ENCODE measurements around the gene POLR3B.
"Not testable (repeated sequence)": the region's sequence is repeated elsewhere in the genome, so short reads cannot be mapped to it uniquely, and the experiment has no call there.

Gene POLR3B

GRCh38 chr12:106417926-106418910 is 60.7 kb downstream of the POLR3B start:
- DNase-seq: no peak

GRCh38 chr12:106418970-106419369 is 61.4 kb downstream of the POLR3B start:
- no peak for DNase-seq

DNA sequence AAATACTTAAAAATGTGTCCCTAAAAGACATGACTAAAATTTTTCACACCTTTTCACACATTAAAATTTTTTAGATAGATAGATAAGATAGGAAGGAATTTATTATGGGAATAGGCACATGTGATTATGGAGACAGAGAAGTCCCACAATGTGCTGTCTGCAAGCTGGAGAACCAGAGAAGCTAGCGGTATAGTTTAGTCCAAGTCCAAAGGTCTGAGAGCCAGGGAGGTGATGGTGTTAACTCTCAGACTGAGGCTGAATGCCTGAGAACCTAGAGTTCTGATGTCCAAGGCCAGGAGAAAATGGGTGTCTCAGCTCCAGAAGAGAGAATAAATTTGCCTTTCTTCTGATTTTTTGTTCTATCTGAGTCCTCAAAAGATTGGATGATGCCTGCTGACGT is 65.7 kb downstream of the POLR3B start:
- DNase-seq: no peak

DNA sequence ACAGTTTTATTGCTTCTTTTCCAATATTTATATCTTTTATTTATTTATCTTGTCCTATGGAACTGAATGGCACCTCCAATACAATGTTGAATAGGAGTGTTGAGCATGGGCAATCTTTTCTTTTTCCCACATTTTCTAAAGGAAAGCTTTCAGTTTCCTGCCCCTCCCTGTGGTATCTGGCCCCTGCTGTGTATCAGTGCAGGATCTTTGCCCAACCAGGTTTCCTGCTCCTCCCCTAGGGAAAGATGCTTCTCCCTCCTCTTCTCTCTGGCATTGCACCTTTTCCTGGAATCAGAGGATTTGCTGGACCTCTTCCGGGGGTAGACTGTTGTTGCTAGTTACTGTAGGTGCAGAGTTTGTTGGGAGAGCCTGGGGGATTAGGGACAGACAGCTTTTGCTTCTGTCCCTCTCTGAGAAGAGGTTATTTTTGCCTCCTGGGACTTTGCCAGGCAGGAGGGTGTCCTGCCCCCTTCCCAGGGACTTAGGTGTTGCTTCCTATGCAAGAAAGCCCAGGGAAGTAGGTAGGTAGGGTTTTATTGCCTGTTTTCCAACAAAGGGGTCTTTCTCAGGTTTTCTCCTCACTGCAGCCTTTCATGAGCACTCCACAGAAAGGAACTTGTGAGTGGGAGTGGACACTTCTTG is 67.6 kb downstream of the POLR3B start:
- DNase-seq: no peak

DNA sequence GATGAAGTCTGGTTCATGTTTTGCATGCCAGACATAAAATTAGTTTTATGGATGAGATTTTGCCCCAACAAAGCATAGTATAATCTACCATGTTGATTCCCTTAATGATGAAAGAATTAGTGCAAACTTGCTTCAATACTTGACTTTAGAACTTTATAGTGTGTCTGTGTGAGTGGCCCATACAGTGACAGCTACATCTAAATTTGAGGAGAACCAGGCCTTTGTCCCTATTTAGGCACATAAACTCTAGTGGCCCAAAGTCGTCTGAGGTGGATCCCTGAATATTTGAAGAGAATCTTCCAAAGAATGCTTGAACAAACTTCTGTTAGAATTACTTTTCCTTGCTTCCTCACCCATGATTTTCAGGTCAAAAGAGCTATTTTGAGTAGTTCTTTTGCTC is 70.4 kb downstream of the POLR3B start:
- DNase-seq: no peak

DNA sequence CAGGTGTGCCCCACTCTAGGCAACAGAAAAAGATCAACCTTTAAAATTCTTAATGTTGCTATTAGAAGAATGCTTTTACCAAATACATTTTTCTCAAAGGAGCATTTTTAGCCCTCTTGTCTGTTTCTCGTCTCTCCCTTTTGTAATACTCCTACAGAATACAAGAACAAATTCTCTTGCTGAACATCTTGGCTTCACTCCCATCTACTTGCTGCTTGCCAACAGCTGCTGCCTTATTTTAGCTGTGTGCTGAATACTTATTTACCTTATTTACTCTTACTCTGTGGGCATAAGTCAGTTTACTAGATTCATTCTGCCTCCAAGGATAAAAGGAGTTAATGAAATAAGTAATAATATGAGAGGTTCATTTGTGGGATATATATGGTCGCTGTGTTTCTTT is 70.8 kb downstream of the POLR3B start:
- DNase-seq: no peak

- DNase-seq: no peak
These were observed 71.5 kb downstream of the POLR3B start for GRCh38 chr12:106429043-106429552.

- no peak for DNase-seq
These were observed 72.1 kb downstream of the POLR3B start for GRCh38 chr12:106429636-106430035.

DNA sequence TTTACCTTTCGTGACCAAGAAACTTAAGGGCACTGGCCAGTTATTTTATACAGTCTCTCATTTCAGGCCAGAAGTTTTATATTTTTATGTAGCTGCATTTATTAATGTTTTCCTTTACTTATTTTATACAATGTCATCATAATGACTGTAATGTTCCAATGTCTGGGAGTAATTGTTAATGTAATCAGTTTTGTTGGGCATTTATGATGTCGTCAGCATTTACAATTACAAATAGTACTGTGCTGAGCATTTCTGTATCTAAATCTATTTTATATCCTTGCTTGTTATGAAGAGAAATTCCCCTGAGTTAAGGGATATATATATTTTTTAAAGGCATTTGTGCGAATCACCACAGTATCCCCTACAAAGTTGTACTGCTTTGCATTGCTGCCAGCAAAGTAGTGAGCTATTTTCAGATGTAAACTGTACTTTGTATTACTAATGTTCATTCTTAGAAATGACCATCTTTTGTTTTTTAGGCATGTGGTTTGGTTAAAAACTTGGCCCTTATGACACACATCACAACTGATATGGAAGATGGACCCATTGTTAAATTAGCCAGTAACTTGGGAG is 74.4 kb downstream of the POLR3B start:
- no peak for DNase-seq

GRCh38 chr12:106433055-106433454 is 75.5 kb downstream of the POLR3B start:
- DNase-seq: no peak

DNA sequence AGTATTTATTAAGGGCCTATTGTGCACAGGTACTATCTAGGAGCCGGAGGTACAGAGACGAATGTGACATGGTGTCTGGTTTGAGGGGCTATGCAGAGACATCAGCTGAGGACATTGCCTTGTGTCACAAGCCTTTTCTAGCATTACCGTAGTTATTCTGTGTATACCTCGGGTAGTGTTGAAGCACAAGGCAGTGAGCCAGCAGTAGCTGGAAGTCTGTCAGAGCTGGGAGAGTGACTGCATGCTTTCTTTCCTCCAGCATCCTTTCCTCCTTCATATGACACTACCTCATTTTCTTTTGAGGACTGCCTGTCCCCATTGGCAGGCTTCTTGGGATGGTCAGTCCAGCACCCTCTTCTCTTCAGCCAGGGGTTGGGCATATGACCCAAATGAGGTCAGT is 77.0 kb downstream of the POLR3B start:
- no peak for DNase-seq

DNA sequence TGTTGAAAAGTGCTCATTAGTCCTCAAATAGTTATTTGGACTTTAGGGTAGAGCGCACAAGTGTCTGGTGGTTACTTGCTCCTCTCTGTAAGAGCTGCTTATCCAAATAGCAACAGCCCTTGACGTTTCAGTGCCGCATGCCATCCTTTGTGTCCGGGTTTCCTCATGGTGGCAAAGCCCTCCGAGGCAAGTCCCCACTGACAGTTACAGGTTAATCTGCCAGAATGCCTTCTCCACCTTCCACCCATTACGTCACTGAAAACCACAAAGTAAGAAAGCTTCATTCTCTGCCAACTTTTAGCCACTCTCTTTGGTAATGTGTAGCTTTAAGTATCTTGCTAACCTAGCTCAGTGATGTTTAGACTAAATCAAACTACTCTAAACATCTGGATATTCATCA is 78.6 kb downstream of the POLR3B start:
- no peak for DNase-seq

- no peak for DNase-seq
These were observed 85.0 kb downstream of the POLR3B start for GRCh38 chr12:106442575-106442974.

- no peak for DNase-seq
These were observed 87.5 kb downstream of the POLR3B start for GRCh38 chr12:106445053-106445452.

- no peak for DNase-seq
These were observed 88.4 kb downstream of the POLR3B start for GRCh38 chr12:106445959-106446358.

- DNase-seq: no peak
These were observed 89.0 kb downstream of the POLR3B start for GRCh38 chr12:106446419-106447092.

DNA sequence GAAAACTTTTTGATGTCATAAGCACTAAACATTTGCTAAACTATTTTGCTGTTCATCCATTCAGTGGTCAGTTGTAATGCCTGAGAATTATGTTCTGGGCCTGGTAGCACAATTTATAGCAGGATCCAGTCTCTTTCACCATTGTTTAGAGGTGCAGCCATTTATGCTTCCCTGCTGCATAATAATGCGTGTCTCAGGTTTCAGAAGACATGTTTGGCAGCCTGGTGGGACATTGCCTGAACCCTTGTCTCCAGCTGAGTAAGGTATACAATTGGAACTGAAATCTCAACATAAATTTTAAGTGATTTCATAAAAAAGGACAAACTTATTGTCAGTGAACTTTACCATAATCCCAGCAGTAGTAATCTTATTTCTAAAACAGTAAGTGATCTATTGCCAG is 94.8 kb downstream of the POLR3B start:
- no peak for DNase-seq

DNA sequence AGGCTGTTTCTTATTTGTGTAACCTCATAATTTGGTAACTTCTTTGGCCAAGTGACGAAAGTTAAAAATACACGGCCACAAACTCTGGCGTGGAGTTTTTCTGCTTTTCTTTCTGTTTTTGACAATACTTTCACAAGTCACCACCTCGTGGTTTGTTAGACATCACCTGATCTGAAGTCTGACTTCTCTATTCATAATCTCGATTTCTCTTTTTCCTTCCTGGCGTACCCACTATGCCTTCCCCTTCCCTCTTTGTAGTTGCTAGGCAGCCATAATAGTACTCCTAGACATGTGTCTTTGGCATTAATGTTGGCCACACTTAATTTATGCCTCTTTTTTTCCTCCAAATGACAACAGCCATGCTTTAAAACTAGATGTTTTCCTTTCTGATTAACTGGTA is 97.6 kb downstream of the POLR3B start:
- DNase-seq: no peak

DNA sequence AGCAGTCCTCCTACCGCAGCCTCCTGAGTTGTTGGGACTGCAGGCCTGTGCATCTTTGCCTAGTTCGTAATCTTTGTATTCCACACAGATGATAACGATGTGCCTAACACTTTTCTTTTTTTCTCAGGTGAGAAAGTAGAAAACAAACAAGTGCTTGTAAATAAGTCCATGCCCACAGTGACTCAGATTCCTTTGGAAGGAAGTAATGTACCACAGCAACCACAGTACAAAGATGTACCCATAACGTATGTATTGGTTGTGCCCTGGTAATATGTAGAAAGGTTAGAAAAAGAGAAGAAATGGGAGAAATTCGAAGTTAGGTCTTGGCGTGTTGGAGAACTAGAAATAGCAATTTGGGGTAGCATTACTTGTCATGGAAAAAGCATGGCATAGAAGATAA is 101.6 kb downstream of the POLR3B start:
- DNase-seq: no peak

- no peak for DNase-seq
These were observed 102.0 kb downstream of the POLR3B start for GRCh38 chr12:106459534-106459933.

DNA sequence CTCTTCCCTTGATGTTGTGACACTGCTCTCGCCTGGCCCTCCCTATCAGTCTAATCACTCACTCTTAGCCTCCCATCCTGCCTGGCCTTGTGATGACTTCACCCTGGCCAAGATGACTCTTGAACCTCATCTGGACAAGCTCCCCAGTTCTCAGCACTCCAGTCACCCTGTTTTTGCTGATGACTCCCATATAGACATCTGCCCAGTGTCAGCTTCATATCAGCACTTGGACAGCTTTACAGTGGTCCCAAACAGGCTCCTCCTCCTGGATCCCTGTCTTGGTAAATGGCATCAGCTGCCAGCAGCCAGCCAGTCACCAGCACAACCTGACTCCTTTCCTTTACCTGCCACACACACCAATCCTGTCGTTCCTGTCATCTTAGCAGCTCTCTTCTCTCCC is 104.2 kb downstream of the POLR3B start:
- no peak for DNase-seq

- DNase-seq: not testable (repeated sequence)
These were observed 108.1 kb downstream of the POLR3B start for GRCh38 chr12:106465605-106466004.

DNA sequence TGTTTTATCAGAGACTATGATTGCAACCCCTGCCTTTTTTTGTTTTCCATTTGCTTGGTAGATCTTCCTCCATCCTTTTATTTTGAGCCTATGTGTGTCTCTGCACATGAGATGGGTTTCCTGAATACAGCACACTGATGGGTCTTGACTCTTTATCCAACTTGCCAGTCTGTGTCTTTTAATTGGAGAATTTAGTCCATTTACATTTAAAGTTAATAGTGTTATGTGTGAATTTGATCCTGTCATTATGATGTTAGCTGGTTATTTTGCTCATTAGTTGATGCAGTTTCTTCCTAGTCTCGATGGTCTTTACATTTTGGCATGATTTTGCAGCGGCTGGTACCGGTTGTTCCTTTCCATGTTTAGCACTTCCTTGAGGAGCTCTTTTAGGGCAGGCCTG is 118.1 kb downstream of the POLR3B start:
- DNase-seq: not testable (repeated sequence)

Data from amniotic stem cell (primary cell).